ENCODE measurements around the gene SLC25A30. TPM values are rescaled to one million over a fixed set of nuclear protein-coding genes. Genes with fewer than 3 reads are reported as not detected.

The SLC25A30 gene
- total and polyA plus RNA-seq, 2 of the 13 experiments (the other 11 are each of a cell fraction or from before 2014, with no cell fraction given): 19.6 to 22.5 TPM

DNA sequence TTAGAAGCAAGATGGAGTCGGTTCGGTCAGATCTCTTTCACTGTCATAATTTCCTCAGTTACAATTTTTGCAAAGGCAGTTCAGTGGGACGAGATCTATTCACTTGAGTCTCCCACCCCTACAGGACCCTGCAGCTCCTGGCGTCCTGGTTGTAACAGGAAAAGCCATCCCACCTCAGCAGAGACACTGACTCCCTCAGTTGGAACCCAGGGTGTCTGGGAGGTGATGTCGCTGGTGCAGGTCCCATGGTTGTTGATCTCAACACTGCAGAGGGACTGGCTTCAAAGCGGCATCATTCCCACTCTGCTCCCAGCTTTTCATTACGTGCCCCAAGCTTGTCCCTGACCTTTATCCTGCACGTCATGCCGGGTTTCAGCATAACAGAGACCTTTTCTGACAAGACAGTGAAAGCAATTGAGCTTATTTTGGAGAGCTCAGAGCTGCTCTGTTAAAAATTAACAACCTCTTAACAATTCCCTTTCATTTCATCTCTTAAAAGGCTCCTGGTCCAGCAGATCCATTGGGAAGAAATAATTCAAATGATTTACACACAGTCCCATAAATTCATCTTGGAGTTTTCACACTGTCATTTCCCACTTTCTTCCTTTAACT lies 29.0 kb upstream of the SLC25A30 start (continued):
- TF ChIP-seq, protein P1, sequence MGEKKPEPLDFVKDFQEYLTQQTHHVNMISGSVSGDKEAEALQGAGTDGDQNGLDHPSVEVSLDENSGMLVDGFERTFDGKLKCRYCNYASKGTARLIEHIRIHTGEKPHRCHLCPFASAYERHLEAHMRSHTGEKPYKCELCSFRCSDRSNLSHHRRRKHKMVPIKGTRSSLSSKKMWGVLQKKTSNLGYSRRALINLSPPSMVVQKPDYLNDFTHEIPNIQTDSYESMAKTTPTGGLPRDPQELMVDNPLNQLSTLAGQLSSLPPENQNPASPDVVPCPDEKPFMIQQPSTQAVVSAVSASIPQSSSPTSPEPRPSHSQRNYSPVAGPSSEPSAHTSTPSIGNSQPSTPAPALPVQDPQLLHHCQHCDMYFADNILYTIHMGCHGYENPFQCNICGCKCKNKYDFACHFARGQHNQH (CRISPR knock-in tag; IDR thresholded peaks at IDR 0.05): peak; percentile 80
- TF ChIP-seq RFX3 (CRISPR knock-in tag; IDR thresholded peaks at IDR 0.05): no peak
- TF ChIP-seq ZNF549 (CRISPR knock-in tag; IDR thresholded peaks at IDR 0.05): no peak
- TF ChIP-seq FLYWCH1 (CRISPR knock-in tag; IDR thresholded peaks at IDR 0.05): no peak
- no peak for TF ChIP-seq IKZF1 (IDR thresholded peaks at IDR 0.05)
- TF ChIP-seq, protein P2, sequence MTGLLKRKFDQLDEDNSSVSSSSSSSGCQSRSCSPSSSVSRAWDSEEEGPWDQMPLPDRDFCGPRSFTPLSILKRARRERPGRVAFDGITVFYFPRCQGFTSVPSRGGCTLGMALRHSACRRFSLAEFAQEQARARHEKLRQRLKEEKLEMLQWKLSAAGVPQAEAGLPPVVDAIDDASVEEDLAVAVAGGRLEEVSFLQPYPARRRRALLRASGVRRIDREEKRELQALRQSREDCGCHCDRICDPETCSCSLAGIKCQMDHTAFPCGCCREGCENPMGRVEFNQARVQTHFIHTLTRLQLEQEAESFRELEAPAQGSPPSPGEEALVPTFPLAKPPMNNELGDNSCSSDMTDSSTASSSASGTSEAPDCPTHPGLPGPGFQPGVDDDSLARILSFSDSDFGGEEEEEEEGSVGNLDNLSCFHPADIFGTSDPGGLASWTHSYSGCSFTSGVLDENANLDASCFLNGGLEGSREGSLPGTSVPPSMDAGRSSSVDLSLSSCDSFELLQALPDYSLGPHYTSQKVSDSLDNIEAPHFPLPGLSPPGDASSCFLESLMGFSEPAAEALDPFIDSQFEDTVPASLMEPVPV (CRISPR knock-in tag; IDR thresholded peaks at IDR 0.05): 0 out of 2 replicates have a peak, but pooled peaks have one; percentile 6
- TF ChIP-seq EHMT2 (IDR thresholded peaks at IDR 0.05; ENCODE audit: borderline replicate concordance, low read depth, low read length): no peak
- no peak for TF ChIP-seq NFIC (IDR thresholded peaks at IDR 0.05; ENCODE audit: low read length)
- TF ChIP-seq ZFP82 (CRISPR knock-in tag; IDR thresholded peaks at IDR 0.05; ENCODE audit: borderline replicate concordance): no peak
- TF ChIP-seq, protein P3, sequence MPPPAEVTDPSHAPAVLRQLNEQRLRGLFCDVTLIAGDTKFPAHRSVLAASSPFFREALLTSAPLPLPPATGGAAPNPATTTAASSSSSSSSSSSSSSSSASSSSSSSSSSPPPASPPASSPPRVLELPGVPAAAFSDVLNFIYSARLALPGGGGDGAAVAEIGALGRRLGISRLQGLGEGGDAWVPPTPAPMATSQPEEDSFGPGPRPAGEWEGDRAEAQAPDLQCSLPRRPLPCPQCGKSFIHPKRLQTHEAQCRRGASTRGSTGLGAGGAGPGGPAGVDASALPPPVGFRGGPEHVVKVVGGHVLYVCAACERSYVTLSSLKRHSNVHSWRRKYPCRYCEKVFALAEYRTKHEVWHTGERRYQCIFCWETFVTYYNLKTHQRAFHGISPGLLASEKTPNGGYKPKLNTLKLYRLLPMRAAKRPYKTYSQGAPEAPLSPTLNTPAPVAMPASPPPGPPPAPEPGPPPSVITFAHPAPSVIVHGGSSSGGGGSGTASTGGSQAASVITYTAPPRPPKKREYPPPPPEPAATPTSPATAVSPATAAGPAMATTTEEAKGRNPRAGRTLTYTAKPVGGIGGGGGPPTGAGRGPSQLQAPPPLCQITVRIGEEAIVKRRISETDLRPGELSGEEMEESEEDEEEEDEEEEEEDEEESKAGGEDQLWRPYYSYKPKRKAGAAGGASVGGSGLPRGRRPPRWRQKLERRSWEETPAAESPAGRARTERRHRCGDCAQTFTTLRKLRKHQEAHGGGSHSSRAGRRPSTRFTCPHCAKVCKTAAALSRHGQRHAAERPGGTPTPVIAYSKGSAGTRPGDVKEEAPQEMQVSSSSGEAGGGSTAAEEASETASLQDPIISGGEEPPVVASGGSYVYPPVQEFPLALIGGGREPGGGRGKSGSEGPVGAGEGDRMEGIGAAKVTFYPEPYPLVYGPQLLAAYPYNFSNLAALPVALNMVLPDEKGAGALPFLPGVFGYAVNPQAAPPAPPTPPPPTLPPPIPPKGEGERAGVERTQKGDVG (CRISPR knock-in tag; IDR thresholded peaks at IDR 0.05; ENCODE audit: borderline replicate concordance): peak; percentile 49; the same call in 1 of the 2 replicates
- peak; percentile 16; the same call in 1 of the 2 replicates for TF ChIP-seq ZNF652 (CRISPR knock-in tag; IDR thresholded peaks at IDR 0.05; ENCODE audit: borderline replicate concordance, low read depth)
- TF ChIP-seq FOXO1 (CRISPR knock-in tag; IDR thresholded peaks at IDR 0.05): peak; percentile 97
- peak; percentile 46; the same call in 1 of the 2 replicates for TF ChIP-seq YEATS2 (CRISPR knock-in tag; IDR thresholded peaks at IDR 0.05; ENCODE audit: borderline replicate concordance)
- no peak for TF ChIP-seq ZNF44 (CRISPR knock-in tag; IDR thresholded peaks at IDR 0.05)
- peak; percentile 82 for TF ChIP-seq DPF2 (CRISPR knock-in tag; IDR thresholded peaks at IDR 0.05; ENCODE audit: borderline replicate concordance, low read depth)
- TF ChIP-seq ZNF703 (CRISPR knock-in tag; IDR thresholded peaks at IDR 0.05; ENCODE audit: borderline replicate concordance): no peak
- no peak for TF ChIP-seq RARG (CRISPR knock-in tag; IDR thresholded peaks at IDR 0.05; ENCODE audit: low read depth)
- TF ChIP-seq ZNF446 (CRISPR knock-in tag; IDR thresholded peaks at IDR 0.05): no peak
- no peak for TF ChIP-seq ZSCAN12 (CRISPR knock-in tag; IDR thresholded peaks at IDR 0.05)
- TF ChIP-seq ISL2 (CRISPR knock-in tag; IDR thresholded peaks at IDR 0.05): peak; percentile 88
- TF ChIP-seq, protein P4, sequence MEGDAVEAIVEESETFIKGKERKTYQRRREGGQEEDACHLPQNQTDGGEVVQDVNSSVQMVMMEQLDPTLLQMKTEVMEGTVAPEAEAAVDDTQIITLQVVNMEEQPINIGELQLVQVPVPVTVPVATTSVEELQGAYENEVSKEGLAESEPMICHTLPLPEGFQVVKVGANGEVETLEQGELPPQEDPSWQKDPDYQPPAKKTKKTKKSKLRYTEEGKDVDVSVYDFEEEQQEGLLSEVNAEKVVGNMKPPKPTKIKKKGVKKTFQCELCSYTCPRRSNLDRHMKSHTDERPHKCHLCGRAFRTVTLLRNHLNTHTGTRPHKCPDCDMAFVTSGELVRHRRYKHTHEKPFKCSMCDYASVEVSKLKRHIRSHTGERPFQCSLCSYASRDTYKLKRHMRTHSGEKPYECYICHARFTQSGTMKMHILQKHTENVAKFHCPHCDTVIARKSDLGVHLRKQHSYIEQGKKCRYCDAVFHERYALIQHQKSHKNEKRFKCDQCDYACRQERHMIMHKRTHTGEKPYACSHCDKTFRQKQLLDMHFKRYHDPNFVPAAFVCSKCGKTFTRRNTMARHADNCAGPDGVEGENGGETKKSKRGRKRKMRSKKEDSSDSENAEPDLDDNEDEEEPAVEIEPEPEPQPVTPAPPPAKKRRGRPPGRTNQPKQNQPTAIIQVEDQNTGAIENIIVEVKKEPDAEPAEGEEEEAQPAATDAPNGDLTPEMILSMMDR (CRISPR knock-in tag; IDR thresholded peaks at IDR 0.05): peak; percentile 16; the same call in 1 of the 2 replicates
- peak; percentile 36; the same call in 1 of the 2 replicates for TF ChIP-seq ZNF430 (CRISPR knock-in tag; IDR thresholded peaks at IDR 0.05)
- 0 out of 2 replicates have a peak, but pooled peaks have one; percentile 30 for TF ChIP-seq AHR (CRISPR knock-in tag; IDR thresholded peaks at IDR 0.05)
- 0 out of 2 replicates have a peak, but pooled peaks have one; percentile 62 for TF ChIP-seq JUND (CRISPR knock-in tag; IDR thresholded peaks at IDR 0.05)

Measured in HepG2 (cell line).